LNCAP (cell line): ENCODE measurements around the gene ST3GAL2.

ENCODE experiments used
- CTCF ChIP-seq: fragments of 450-650 bp; IDR thresholded peaks from 2 replicates; pipeline ENCODE4 v1.5.1; 2017; ENCODE audit warnings: mild to moderate bottlenecking

ST3GAL2 gene

GRCh38 chr16:70383421-70383960 lies 55.4 kb downstream of the ST3GAL2 start:
- TF ChIP-seq CTCF, result no peak

- no peak for TF ChIP-seq CTCF
Observed at GRCh38 chr16:70381604-70382342, 57.1 kb downstream of the ST3GAL2 start.

- TF ChIP-seq CTCF, result peak; percentile 33; the same call in 1 of the 2 replicates
Observed at GRCh38 chr16:70380919-70381603, 57.8 kb downstream of the ST3GAL2 start.

GRCh38 chr16:70380248-70380918 lies 58.5 kb downstream of the ST3GAL2 start:
- TF ChIP-seq CTCF, result no peak

- TF ChIP-seq CTCF, result no peak
Observed at GRCh38 chr16:70378869-70379493, 59.9 kb downstream of the ST3GAL2 start.

- no peak for TF ChIP-seq CTCF
Observed at GRCh38 chr16:70377782-70378181, 61.1 kb downstream of the ST3GAL2 start.
